GM21786 (cell line): Measurements from ENCODE around the gene JADE2.
"Not testable (repeated sequence)": the region's sequence is repeated elsewhere in the genome, so short reads cannot be mapped to it uniquely, and the experiment has no call there.

ENCODE experiments used
- ATAC-seq: cut with Tn5 transposase; IDR thresholded peaks from one replicate; pipeline ENCODE4 v1.9.1; 2021; ENCODE audit not compliant: unreplicated experiment

JADE2 gene

GRCh38 chr5:134550271-134551214, 25.1 kb downstream of the JADE2 start:
- no peak for ATAC-seq

- no peak for ATAC-seq
Measured at GRCh38 chr5:134551901-134552300, 26.4 kb downstream of the JADE2 start.

GRCh38 chr5:134552301-134552700, 26.8 kb downstream of the JADE2 start:
- no peak for ATAC-seq

GRCh38 chr5:134552716-134553115, 27.2 kb downstream of the JADE2 start:
- not testable (repeated sequence) for ATAC-seq

- peak; percentile 4 for ATAC-seq
Measured at GRCh38 chr5:134553821-134554267, 28.4 kb downstream of the JADE2 start.

- peak; percentile 43 for ATAC-seq
Measured at GRCh38 chr5:134554319-134555222, 29.1 kb downstream of the JADE2 start.

GRCh38 chr5:134555223-134555889, 29.9 kb downstream of the JADE2 start:
- no peak for ATAC-seq

- peak; percentile 48 for ATAC-seq
Measured at GRCh38 chr5:134555890-134556311, 30.4 kb downstream of the JADE2 start.

GRCh38 chr5:134556588-134556987, 31.1 kb downstream of the JADE2 start:
- not testable (repeated sequence) for ATAC-seq

GRCh38 chr5:134556994-134557393, 31.5 kb downstream of the JADE2 start:
- ATAC-seq: no peak

GRCh38 chr5:134559672-134560071, 34.2 kb downstream of the JADE2 start:
- ATAC-seq: no peak

GRCh38 chr5:134560698-134561097, 35.2 kb downstream of the JADE2 start:
- ATAC-seq: no peak

GRCh38 chr5:134561871-134562296, 36.4 kb downstream of the JADE2 start:
- no peak for ATAC-seq

GRCh38 chr5:134563221-134563620, 37.8 kb downstream of the JADE2 start:
- no peak for ATAC-seq

- ATAC-seq: no peak
Measured at GRCh38 chr5:134563962-134564361, 38.5 kb downstream of the JADE2 start.

- no peak for ATAC-seq
Measured at GRCh38 chr5:134564396-134564795, 38.9 kb downstream of the JADE2 start.

- no peak for ATAC-seq
Measured at GRCh38 chr5:134565791-134566740, 40.6 kb downstream of the JADE2 start.

- ATAC-seq: no peak
Measured at GRCh38 chr5:134566741-134567221, 41.3 kb downstream of the JADE2 start.

GRCh38 chr5:134567641-134568336, 42.3 kb downstream of the JADE2 start:
- ATAC-seq: no peak
